Spleen (tissue), 10 donors: ENCODE measurements around the gene NPY4R. TPM values are rescaled to one million over a fixed set of nuclear protein-coding genes. Genes with fewer than 3 reads are reported as not detected.

ENCODE experiments used
- polyA plus RNA-seq, 3 donors: library from polyadenylated mRNA; stranded (reverse); fragments of 200-250 nt; gene quantifications; one replicate each; pipeline ENCODE4 v1.2.1, GENCODE V29; 2013
- total RNA-seq, 7 donors: library from RNA; depleted of rRNA in 3 of 7; stranded (reverse); fragments of >200 nt in 3 of 7; fragmentation: NEBNext Ultra II Directional in 4 of 7; extraction: Animal tissue kit (Norgen Biotek cat#: 25700) in 4 of 7; gene quantifications; one replicate each; pipeline versions ENCODE4 v1.1.0 to v1.2.1, GENCODE V29; 2016 to 2021
- donor health status: healthy with polysubstance abuse.
- donor health status: DM: no; HTN: no; CAD: no; lungs with moderate emphysema.
- donor health status: DM: no; HTN: no; CAD: no.
- donor health status: Bipolar disorder and iron deficiency.
- donor health status: healthy.
- donor health status: DM: no; HTN: no; CAD: no.
- donor health status: DM: yes; HTN: yes; CAD: no.

The NPY4R gene
- total and polyA plus RNA-seq, 10 donors = not detected

Other genes with a start within 250 kb of the NPY4R start
- 1 to 10 TPM in 1 of 7 donors, under 1 TPM in 4, not detected in 2; 0.20 to 1.1 (median 0.42) TPM for gene ANTXRL, start 179.0 kb downstream of the NPY4R start, total RNA-seq
- gene ANTXRL, start 179.0 kb downstream of the NPY4R start, polyA plus RNA-seq = under 1 TPM in 2 of 3 donors, not detected in 1; 0.03 to 0.42 TPM
- gene ANXA8L1, start 90.2 kb downstream of the NPY4R start, total RNA-seq = under 1 TPM in 2 of 7 donors, not detected in 5; 0.42 to 0.47 TPM
- under 1 TPM in 2 of 3 donors, not detected in 1; 0.04 to 0.21 TPM for gene ANXA8L1, start 90.2 kb downstream of the NPY4R start, polyA plus RNA-seq
- not detected for gene GPRIN2, start 90.7 kb upstream of the NPY4R start, total RNA-seq
- not detected for gene GPRIN2, start 90.7 kb upstream of the NPY4R start, polyA plus RNA-seq
- 1 to 10 TPM in 6 of 7 donors, under 1 TPM in 1; 0.92 to 8.4 (median 3.2) TPM for gene SYT15, start 113.2 kb upstream of the NPY4R start, total RNA-seq
- gene SYT15, start 113.2 kb upstream of the NPY4R start, polyA plus RNA-seq = 1 to 10 TPM in 2 of 3 donors, under 1 TPM in 1; 0.20 to 1.5 (median 1.0) TPM